ENCODE measurements around the gene FOCAD. TPM values are rescaled to one million over a fixed set of nuclear protein-coding genes. Genes with fewer than 3 reads are reported as not detected.

FOCAD gene
- total RNA-seq, 6 experiments from 2014 or later: 31.8 to 46.7 (median 39.2) TPM

GRCh38 chr9:20770947-20771346 is 86.9 kb downstream of the FOCAD start:
- no peak for TF ChIP-seq CTCF (IDR thresholded peaks at IDR 0.05)
- Mint-ChIP-seq H3K4me3 (no peak overlapping the region), H3K36me3 (ENCODE audit: low read depth) (peaks cover 35% of the 10 kb centered on the region), H3K4me1 (ENCODE audit: low read depth) (peaks cover 4% of the 10 kb centered on the region; the same call in 1 of the 2 replicates), H3K27me3 (ENCODE audit: insufficient read depth) (no peaks in the 10 kb centered on the region; the same call in 1 of the 2 replicates), H3K27ac (no peak overlapping the region), H3K9me3 (no peaks in the 10 kb centered on the region)
- DNase-seq: no peak

- no peaks in the 10 kb centered on the region for H3K9me3 Mint-ChIP-seq
- no peak overlapping the region for H3K4me3 Mint-ChIP-seq
- no peak for DNase-seq
- peaks cover 27% of the 10 kb centered on the region for H3K36me3 Mint-ChIP-seq (ENCODE audit: low read depth)
- no peak for TF ChIP-seq CTCF (IDR thresholded peaks at IDR 0.05)
- no peak overlapping the region for H3K27ac Mint-ChIP-seq
- no peaks in the 10 kb centered on the region; the same call in 1 of the 2 replicates for H3K27me3 Mint-ChIP-seq (ENCODE audit: insufficient read depth)
- H3K4me1 Mint-ChIP-seq (ENCODE audit: low read depth): peaks cover 4% of the 10 kb centered on the region; the same call in 1 of the 2 replicates
These were observed 87.7 kb downstream of the FOCAD start for GRCh38 chr9:20771729-20772128.

GRCh38 chr9:20775683-20776082 is 91.6 kb downstream of the FOCAD start:
- no peaks in the 10 kb centered on the region; the same call in 1 of the 2 replicates for H3K27me3 Mint-ChIP-seq (ENCODE audit: insufficient read depth)
- no peak for DNase-seq
- H3K27ac Mint-ChIP-seq: no peak overlapping the region
- H3K4me1 Mint-ChIP-seq (ENCODE audit: low read depth): peaks cover 4% of the 10 kb centered on the region; the same call in 1 of the 2 replicates
- H3K4me3 Mint-ChIP-seq: no peak overlapping the region
- no peaks in the 10 kb centered on the region for H3K9me3 Mint-ChIP-seq
- no peak for TF ChIP-seq CTCF (IDR thresholded peaks at IDR 0.05)
- peaks cover 15% of the 10 kb centered on the region for H3K36me3 Mint-ChIP-seq (ENCODE audit: low read depth)

- Mint-ChIP-seq H3K27ac (no peak overlapping the region), H3K4me1 (ENCODE audit: low read depth) (peaks cover 24% of the 10 kb centered on the region), H3K27me3 (ENCODE audit: insufficient read depth) (no peaks in the 10 kb centered on the region; the same call in 1 of the 2 replicates), H3K9me3 (no peaks in the 10 kb centered on the region), H3K4me3 (no peak overlapping the region), H3K36me3 (ENCODE audit: low read depth) (peaks cover 5% of the 10 kb centered on the region)
- TF ChIP-seq CTCF (IDR thresholded peaks at IDR 0.05): no peak
- no peak for DNase-seq
These were observed 97.0 kb downstream of the FOCAD start for GRCh38 chr9:20781092-20781491.

- TF ChIP-seq CTCF (IDR thresholded peaks at IDR 0.05): no peak
- peaks cover 5% of the 10 kb centered on the region for H3K36me3 Mint-ChIP-seq (ENCODE audit: low read depth)
- H3K27ac Mint-ChIP-seq: no peak overlapping the region
- no peak for DNase-seq
- H3K9me3 Mint-ChIP-seq: no peaks in the 10 kb centered on the region
- no peak overlapping the region for H3K4me3 Mint-ChIP-seq
- no peaks in the 10 kb centered on the region; the same call in 1 of the 2 replicates for H3K27me3 Mint-ChIP-seq (ENCODE audit: insufficient read depth)
- peaks cover 24% of the 10 kb centered on the region for H3K4me1 Mint-ChIP-seq (ENCODE audit: low read depth)
These were observed 98.2 kb downstream of the FOCAD start for GRCh38 chr9:20782289-20782688.

Measured in HFFc6 (cell line).